ENCODE data around the gene FBXL12.

The FBXL12 gene

DNA sequence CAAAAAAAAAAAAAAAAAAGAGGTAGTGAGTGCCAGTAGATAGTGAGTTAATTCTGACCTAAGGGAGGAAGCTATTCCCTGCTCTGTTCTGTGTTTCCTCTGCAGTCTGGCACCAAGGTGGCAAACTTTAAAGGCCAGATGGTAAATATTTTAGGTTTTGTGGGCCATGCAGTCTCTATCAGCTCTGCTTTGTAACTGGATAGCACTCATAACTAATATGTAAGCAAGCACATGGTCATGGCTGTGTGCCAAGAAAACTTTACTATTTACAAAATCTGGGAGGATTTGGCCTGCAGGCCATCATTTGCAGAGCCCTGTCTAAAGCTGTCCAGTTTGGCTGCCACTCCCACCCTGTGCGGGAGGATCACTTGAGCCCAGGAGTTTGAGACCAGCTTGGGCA lies 20.5 kb upstream of the FBXL12 start (continued):
- TF ChIP-seq, protein P1, sequence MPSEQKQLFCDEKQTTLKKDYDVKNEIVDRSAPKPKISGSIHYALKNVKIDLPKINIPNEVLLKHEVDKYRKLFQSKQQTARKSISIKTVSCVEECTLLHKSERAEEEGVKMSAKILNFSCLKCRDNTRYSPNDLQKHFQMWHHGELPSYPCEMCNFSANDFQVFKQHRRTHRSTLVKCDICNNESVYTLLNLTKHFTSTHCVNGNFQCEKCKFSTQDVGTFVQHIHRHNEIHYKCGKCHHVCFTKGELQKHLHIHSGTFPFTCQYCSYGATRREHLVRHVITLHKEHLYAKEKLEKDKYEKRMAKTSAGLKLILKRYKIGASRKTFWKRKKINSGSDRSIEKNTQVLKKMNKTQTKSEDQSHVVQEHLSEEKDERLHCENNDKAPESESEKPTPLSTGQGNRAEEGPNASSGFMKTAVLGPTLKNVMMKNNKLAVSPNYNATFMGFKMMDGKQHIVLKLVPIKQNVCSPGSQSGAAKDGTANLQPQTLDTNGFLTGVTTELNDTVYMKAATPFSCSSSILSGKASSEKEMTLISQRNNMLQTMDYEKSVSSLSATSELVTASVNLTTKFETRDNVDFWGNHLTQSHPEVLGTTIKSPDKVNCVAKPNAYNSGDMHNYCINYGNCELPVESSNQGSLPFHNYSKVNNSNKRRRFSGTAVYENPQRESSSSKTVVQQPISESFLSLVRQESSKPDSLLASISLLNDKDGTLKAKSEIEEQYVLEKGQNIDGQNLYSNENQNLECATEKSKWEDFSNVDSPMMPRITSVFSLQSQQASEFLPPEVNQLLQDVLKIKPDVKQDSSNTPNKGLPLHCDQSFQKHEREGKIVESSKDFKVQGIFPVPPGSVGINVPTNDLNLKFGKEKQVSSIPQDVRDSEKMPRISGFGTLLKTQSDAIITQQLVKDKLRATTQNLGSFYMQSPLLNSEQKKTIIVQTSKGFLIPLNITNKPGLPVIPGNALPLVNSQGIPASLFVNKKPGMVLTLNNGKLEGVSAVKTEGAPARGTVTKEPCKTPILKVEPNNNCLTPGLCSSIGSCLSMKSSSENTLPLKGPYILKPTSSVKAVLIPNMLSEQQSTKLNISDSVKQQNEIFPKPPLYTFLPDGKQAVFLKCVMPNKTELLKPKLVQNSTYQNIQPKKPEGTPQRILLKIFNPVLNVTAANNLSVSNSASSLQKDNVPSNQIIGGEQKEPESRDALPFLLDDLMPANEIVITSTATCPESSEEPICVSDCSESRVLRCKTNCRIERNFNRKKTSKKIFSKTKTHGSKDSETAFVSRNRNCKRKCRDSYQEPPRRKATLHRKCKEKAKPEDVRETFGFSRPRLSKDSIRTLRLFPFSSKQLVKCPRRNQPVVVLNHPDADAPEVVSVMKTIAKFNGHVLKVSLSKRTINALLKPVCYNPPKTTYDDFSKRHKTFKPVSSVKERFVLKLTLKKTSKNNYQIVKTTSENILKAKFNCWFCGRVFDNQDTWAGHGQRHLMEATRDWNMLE (tag by site-specific recombination; conservative IDR thresholded peaks at IDR 0.05; ENCODE audit: low read depth), result no peak

DNA sequence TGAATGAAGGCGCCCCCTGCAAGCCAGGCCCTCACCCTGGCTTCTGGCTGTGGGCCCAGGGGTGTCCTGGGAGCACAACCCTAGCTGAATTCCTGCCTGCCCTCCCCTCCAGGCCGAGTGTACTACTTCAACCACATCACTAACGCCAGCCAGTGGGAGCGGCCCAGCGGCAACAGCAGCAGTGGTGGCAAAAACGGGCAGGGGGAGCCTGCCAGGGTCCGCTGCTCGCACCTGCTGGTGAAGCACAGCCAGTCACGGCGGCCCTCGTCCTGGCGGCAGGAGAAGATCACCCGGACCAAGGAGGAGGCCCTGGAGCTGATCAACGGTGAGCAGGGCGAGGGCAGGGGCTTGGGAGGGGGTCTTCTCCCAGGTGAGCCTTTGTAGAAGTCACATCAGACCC lies 19.4 kb upstream of the FBXL12 start:
- Histone ChIP-seq H3K4me3 (ENCODE audit: low read depth, low read length) (no peak overlapping the region), H3K36me3 (ENCODE audit: control insufficient read depth in 2 of 2, insufficient read depth in 1 of 2, low read length in 2 of 2) (peaks cover 40 to 62% of the 10 kb centered on the region in 2 experiments), H3K4me1 (ENCODE audit: control insufficient read depth, insufficient read depth, low read length) (no peaks in the 10 kb centered on the region), H3K9me3 (ENCODE audit: control insufficient read depth, insufficient read depth, low read depth, low read length) (no peaks in the 10 kb centered on the region), H3K27ac (ENCODE audit: extremely low read depth, low read depth, low read length) (no peak overlapping the region)
- CTCF ChIA-PET, result interaction anchor here (0.7 to 1.5 kb wide), 2 partner anchors 22 to 162 kb away, joined by 3 read pairs; no protein-coding TSS in a partner anchor
- TF ChIP-seq KLF10 (tag by site-specific recombination; IDR thresholded peaks at IDR 0.05) (no peak), GLIS1 (tag by site-specific recombination; IDR thresholded peaks at IDR 0.05) (no peak), ZNF776 (tag by site-specific recombination; IDR thresholded peaks at IDR 0.05; ENCODE audit: borderline replicate concordance) (no peak), KLF7 (tag by site-specific recombination; IDR thresholded peaks at IDR 0.05; ENCODE audit: borderline replicate concordance) (no peak), ZIC2 (tag by site-specific recombination; IDR thresholded peaks at IDR 0.05) (no peak), BCL11B (tag by site-specific recombination; IDR thresholded peaks at IDR 0.05; ENCODE audit: low read depth) (no peak)
- TF ChIP-seq, protein P2, sequence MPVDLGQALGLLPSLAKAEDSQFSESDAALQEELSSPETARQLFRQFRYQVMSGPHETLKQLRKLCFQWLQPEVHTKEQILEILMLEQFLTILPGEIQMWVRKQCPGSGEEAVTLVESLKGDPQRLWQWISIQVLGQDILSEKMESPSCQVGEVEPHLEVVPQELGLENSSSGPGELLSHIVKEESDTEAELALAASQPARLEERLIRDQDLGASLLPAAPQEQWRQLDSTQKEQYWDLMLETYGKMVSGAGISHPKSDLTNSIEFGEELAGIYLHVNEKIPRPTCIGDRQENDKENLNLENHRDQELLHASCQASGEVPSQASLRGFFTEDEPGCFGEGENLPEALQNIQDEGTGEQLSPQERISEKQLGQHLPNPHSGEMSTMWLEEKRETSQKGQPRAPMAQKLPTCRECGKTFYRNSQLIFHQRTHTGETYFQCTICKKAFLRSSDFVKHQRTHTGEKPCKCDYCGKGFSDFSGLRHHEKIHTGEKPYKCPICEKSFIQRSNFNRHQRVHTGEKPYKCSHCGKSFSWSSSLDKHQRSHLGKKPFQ (tag by site-specific recombination; IDR thresholded peaks at IDR 0.05), result no peak
- POLR2A ChIA-PET, result no interaction called here

DNA sequence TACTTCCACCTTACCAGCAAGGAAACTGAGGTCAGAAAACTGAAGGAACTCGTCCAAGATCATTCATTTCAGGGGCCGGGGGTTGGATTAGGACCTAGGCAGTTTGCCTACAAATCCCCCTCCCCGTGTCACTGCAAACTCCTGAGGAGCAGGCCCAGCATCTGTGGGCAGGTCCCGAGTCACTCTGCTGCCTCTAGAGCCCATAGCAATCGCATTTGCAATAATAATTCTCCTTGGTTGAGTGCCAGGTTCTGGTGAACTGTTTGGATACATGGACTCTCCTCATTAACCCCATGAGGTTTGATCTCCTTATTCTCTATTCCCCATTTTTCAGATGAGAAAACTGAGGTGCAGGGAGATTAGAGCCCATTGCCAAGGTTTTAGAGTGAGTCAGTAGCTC lies 17.1 kb upstream of the FBXL12 start:
- peak overlapping the region; percentile 96 for H3K4me3 ChIP-seq (ENCODE audit: low read depth, low read length)
- ChIA-PET POLR2A (interaction anchor here (0.6 to 1.7 kb wide), 3 partner anchors 8 to 41 kb away, joined by 4 to 8 read pairs (median 4); partner anchors contain the start of genes FBXL12 and UBL5), CTCF (interaction anchor here (0.5 kb wide), 1 partner anchor 700 kb away, joined by 3 read pairs; no protein-coding TSS in a partner anchor)
- H3K9me3 ChIP-seq (ENCODE audit: control insufficient read depth, insufficient read depth, low read depth, low read length), result no peaks in the 10 kb centered on the region
- TF ChIP-seq, protein P3, sequence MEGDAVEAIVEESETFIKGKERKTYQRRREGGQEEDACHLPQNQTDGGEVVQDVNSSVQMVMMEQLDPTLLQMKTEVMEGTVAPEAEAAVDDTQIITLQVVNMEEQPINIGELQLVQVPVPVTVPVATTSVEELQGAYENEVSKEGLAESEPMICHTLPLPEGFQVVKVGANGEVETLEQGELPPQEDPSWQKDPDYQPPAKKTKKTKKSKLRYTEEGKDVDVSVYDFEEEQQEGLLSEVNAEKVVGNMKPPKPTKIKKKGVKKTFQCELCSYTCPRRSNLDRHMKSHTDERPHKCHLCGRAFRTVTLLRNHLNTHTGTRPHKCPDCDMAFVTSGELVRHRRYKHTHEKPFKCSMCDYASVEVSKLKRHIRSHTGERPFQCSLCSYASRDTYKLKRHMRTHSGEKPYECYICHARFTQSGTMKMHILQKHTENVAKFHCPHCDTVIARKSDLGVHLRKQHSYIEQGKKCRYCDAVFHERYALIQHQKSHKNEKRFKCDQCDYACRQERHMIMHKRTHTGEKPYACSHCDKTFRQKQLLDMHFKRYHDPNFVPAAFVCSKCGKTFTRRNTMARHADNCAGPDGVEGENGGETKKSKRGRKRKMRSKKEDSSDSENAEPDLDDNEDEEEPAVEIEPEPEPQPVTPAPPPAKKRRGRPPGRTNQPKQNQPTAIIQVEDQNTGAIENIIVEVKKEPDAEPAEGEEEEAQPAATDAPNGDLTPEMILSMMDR (tag by site-specific recombination; IDR thresholded peaks at IDR 0.05), result peak; percentile 8; the same call in 1 of the 2 replicates
- no peak for TF ChIP-seq WT1 (tag by site-specific recombination; IDR thresholded peaks at IDR 0.05)
- no peaks in the 10 kb centered on the region for H3K4me1 ChIP-seq (ENCODE audit: control insufficient read depth, insufficient read depth, low read length)
- peaks cover 28 to 49% of the 10 kb centered on the region in 2 experiments for H3K36me3 ChIP-seq (ENCODE audit: control insufficient read depth in 2 of 2, insufficient read depth in 1 of 2, low read length in 2 of 2)
- peak overlapping the region; percentile 25; the same call in 1 of the 2 replicates for H3K27ac ChIP-seq (ENCODE audit: extremely low read depth, low read depth, low read length)

DNA sequence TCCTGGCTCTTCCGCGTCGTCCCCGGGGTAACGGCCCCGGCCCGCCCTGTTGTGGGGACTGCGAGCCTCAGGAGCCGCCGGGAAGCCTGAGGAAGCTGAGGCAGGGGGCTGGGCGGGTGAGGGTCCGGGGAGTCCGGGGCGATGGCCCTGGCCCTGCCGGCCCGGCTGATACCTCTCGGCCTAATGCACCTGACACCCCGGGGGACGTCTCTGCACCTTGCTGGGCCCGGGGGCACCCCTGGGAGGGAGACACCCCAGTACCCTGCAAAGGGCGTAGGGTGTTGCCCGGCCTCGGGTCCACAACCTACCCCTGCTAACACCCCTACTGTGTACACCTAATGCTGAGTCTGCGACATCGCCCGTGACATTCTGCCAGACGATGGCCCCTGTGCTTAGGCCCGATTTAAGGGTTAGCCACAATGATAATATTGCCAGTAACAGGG lies 16.6 kb upstream of the FBXL12 start:
- Histone ChIP-seq H3K36me3 (ENCODE audit: control insufficient read depth in 2 of 2, insufficient read depth in 1 of 2, low read length in 2 of 2) (peaks cover 23 to 46% of the 10 kb centered on the region in 2 experiments), H3K4me1 (ENCODE audit: control insufficient read depth, insufficient read depth, low read length) (no peaks in the 10 kb centered on the region), H3K9me3 (ENCODE audit: control insufficient read depth, insufficient read depth, low read depth, low read length) (no peaks in the 10 kb centered on the region), H3K4me3 (ENCODE audit: low read depth, low read length) (peak overlapping the region; percentile 96), H3K27ac (ENCODE audit: extremely low read depth, low read depth, low read length) (peak overlapping the region; percentile 25; the same call in 1 of the 2 replicates)
- POLR2A ChIA-PET, result interaction anchor here (0.6 to 1.6 kb wide), 5 partner anchors 14 to 41 kb away, joined by 3 to 8 read pairs (median 4); partner anchors contain the start of gene FBXL12
- CTCF ChIA-PET, result interaction anchor here (1.4 kb wide), 1 partner anchor 9 kb away, joined by 5 read pairs; no protein-coding TSS in a partner anchor
- TF ChIP-seq ZSCAN23 (tag by site-specific recombination; IDR thresholded peaks at IDR 0.05) (no peak), ZFP37 (tag by site-specific recombination; IDR thresholded peaks at IDR 0.05) (no peak), ZNF837 (tag by site-specific recombination; IDR thresholded peaks at IDR 0.05) (no peak)
- TF ChIP-seq, protein P4, sequence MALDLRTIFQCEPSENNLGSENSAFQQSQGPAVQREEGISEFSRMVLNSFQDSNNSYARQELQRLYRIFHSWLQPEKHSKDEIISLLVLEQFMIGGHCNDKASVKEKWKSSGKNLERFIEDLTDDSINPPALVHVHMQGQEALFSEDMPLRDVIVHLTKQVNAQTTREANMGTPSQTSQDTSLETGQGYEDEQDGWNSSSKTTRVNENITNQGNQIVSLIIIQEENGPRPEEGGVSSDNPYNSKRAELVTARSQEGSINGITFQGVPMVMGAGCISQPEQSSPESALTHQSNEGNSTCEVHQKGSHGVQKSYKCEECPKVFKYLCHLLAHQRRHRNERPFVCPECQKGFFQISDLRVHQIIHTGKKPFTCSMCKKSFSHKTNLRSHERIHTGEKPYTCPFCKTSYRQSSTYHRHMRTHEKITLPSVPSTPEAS (tag by site-specific recombination; IDR thresholded peaks at IDR 0.05), result no peak
- TF ChIP-seq, protein P5, sequence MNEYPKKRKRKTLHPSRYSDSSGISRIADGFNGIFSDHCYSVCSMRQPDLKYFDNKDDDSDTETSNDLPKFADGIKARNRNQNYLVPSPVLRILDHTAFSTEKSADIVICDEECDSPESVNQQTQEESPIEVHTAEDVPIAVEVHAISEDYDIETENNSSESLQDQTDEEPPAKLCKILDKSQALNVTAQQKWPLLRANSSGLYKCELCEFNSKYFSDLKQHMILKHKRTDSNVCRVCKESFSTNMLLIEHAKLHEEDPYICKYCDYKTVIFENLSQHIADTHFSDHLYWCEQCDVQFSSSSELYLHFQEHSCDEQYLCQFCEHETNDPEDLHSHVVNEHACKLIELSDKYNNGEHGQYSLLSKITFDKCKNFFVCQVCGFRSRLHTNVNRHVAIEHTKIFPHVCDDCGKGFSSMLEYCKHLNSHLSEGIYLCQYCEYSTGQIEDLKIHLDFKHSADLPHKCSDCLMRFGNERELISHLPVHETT (tag by site-specific recombination; IDR thresholded peaks at IDR 0.05), result 0 out of 2 replicates have a peak, but pooled peaks have one; percentile 31
- TF ChIP-seq, protein P6, sequence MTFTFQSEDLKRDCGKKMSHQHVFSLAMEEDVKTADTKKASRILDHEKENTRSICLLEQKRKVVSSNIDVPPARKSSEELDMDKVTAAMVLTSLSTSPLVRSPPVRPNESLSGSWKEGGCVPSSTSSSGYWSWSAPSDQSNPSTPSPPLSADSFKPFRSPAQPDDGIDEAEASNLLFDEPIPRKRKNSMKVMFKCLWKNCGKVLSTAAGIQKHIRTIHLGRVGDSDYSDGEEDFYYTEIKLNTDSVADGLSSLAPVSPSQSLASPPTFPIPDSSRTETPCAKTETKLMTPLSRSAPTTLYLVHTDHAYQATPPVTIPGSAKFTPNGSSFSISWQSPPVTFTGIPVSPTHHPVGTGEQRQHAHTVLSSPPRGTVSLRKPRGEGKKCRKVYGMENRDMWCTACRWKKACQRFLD (tag by site-specific recombination; IDR thresholded peaks at IDR 0.05), result no peak
